HG02981 (cell line): ENCODE measurements around the gene LRIG1.
A peak's percentile ranks its signal among the peaks of the same experiment; 100 is the strongest.

Experiments used
- ATAC-seq: cut with Tn5 transposase; IDR thresholded peaks from one replicate; pipeline ENCODE4 v1.9.1; 2021; ENCODE audit warnings: mild to moderate bottlenecking, moderate library complexity; ENCODE audit not compliant: unreplicated experiment

The LRIG1 gene

GRCh38 chr3:66406163-66406562 lies 94.7 kb downstream of the LRIG1 start:
- ATAC-seq: no peak

- no peak for ATAC-seq
These were observed 95.1 kb downstream of the LRIG1 start for GRCh38 chr3:66405701-66406091.

GRCh38 chr3:66404903-66405700 lies 95.7 kb downstream of the LRIG1 start:
- no peak for ATAC-seq

- ATAC-seq: no peak
These were observed 96.6 kb downstream of the LRIG1 start for GRCh38 chr3:66404197-66404596.

- ATAC-seq: no peak
These were observed 97.4 kb downstream of the LRIG1 start for GRCh38 chr3:66403323-66403990.

- ATAC-seq: no peak
These were observed 98.1 kb downstream of the LRIG1 start for GRCh38 chr3:66402596-66403290.

- ATAC-seq: no peak
These were observed 98.9 kb downstream of the LRIG1 start for GRCh38 chr3:66401675-66402491.

- ATAC-seq: no peak
These were observed 99.7 kb downstream of the LRIG1 start for GRCh38 chr3:66401157-66401550.

- no peak for ATAC-seq
These were observed 100.2 kb downstream of the LRIG1 start for GRCh38 chr3:66400411-66401156.

- ATAC-seq: no peak
These were observed 101.1 kb downstream of the LRIG1 start for GRCh38 chr3:66399529-66400232.

- ATAC-seq: no peak
These were observed 102.4 kb downstream of the LRIG1 start for GRCh38 chr3:66398228-66399025.

GRCh38 chr3:66397745-66398144 lies 103.1 kb downstream of the LRIG1 start:
- no peak for ATAC-seq

- no peak for ATAC-seq
These were observed 103.9 kb downstream of the LRIG1 start for GRCh38 chr3:66396888-66397287.

- no peak for ATAC-seq
These were observed 104.6 kb downstream of the LRIG1 start for GRCh38 chr3:66396161-66396760.

GRCh38 chr3:66395635-66396034 lies 105.2 kb downstream of the LRIG1 start:
- no peak for ATAC-seq

- no peak for ATAC-seq
These were observed 106.0 kb downstream of the LRIG1 start for GRCh38 chr3:66394753-66395249.

GRCh38 chr3:66394019-66394752 lies 106.6 kb downstream of the LRIG1 start:
- peak; percentile 93 for ATAC-seq
